Measurements from ENCODE around the gene PLB1.
"Not testable (repeated sequence)": the region's sequence is repeated elsewhere in the genome, so short reads cannot be mapped to it uniquely, and the experiment has no call there.

The PLB1 gene

GRCh38 chr2:28650266-28650584, 154.4 kb downstream of the PLB1 start:
- DNase-seq = no peak

GRCh38 chr2:28652217-28652616, 156.4 kb downstream of the PLB1 start:
- no peak for DNase-seq

GRCh38 chr2:28653892-28654662, 158.2 kb downstream of the PLB1 start:
- no peak for DNase-seq

- DNase-seq = no peak
Observed at GRCh38 chr2:28654663-28655320, 158.9 kb downstream of the PLB1 start.

GRCh38 chr2:28656937-28657615, 161.2 kb downstream of the PLB1 start:
- no peak for DNase-seq

GRCh38 chr2:28658369-28658768, 162.5 kb downstream of the PLB1 start:
- no peak for DNase-seq

GRCh38 chr2:28659127-28659526, 163.3 kb downstream of the PLB1 start:
- no peak for DNase-seq

GRCh38 chr2:28661589-28662001, 165.7 kb downstream of the PLB1 start:
- no peak for DNase-seq

GRCh38 chr2:28662044-28662443, 166.2 kb downstream of the PLB1 start:
- no peak for DNase-seq

GRCh38 chr2:28662468-28663181, 166.8 kb downstream of the PLB1 start:
- no peak for DNase-seq

- DNase-seq = no peak
Observed at GRCh38 chr2:28663359-28663758, 167.5 kb downstream of the PLB1 start.

GRCh38 chr2:28664120-28664842, 168.4 kb downstream of the PLB1 start:
- no peak for DNase-seq

- DNase-seq = no peak
Observed at GRCh38 chr2:28665041-28665704, 169.3 kb downstream of the PLB1 start.

- not testable (repeated sequence) for DNase-seq
Observed at GRCh38 chr2:28665811-28666377, 170.0 kb downstream of the PLB1 start.

- DNase-seq = no peak
Observed at GRCh38 chr2:28666496-28667184, 170.8 kb downstream of the PLB1 start.

GRCh38 chr2:28667261-28667660, 171.4 kb downstream of the PLB1 start:
- DNase-seq = no peak

- DNase-seq = no peak
Observed at GRCh38 chr2:28668106-28668814, 172.4 kb downstream of the PLB1 start.

- DNase-seq = no peak
Observed at GRCh38 chr2:28668880-28669279, 173.0 kb downstream of the PLB1 start.

GRCh38 chr2:28670856-28671255, 175.0 kb downstream of the PLB1 start:
- no peak for DNase-seq

- no peak for DNase-seq
Observed at GRCh38 chr2:28673338-28673737, 177.5 kb downstream of the PLB1 start.
